ENCODE results near the gene CTNNA2.

CTNNA2 gene

DNA sequence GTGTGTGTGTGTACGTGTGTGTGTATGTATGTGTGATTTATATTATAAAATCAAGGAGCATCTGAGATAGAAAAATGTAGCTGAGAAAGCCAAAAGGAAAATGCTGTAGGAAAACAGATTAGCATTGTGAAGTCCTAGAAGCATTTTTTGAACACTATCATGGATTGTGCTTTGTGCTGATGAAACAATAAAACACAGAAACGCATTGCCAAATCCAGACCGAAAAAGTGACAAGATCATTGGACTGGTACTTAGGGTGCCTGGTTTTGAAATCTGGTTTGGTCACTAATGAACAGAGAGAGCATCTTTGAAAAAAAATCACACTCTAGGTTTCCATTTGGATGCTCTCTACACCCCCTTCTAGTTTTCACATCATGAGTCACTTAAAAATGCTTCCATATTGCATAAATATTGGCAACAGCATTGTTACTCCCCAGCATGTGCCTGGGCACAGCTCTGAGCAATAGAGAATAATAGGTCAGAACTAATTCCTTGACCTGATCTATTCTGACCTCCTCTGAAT lies 1006.3 kb downstream of the CTNNA2 start:
- DNase-seq = no peak

DNA sequence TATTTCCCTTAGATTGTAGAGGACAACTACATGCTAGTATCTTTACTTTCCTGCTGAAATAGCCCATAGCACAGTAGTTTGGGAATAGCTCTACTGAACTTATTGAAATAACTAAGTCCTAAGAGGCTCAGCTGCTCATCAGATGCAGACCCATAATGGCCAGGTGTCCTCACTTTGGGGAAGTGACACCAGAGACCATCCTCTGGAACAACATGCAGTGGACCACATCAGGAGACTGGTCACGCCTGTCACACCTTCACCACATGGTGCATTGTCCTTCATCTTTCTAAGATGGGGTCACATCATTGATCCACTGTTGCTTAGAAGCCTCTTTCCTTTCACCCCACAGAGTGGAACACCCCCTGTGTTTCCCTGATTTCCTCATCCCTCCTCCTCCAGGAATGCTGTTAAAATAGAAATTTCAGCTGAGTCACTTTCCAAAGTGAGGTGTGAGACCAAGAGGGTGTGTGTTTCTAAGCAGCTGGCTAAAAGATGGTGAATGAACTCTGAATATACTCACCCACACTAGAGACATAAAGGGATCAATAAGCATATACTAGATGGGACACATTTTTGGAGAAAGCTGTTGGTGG lies 1006.9 kb downstream of the CTNNA2 start:
- no peak for DNase-seq

DNA sequence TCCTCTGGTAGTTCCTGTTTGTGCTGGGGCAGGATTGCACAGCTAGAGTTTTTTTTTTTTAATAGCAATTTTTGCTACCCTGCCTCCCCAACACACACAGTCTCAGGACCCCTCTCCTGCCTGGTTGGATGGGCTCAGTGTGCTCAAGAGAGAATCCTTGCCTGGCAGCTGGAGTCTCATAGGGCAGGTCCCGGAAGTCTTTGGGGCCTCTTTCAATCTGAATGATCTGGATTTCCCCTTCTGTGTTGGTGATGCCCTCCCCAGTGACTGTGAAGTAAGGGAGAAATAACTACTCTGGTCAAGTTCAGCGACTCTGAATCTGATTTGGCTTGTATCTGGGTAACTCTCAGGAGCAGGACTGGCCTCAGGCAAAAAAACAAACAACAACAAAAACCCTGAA lies 1012.3 kb downstream of the CTNNA2 start:
- no peak for DNase-seq

DNA sequence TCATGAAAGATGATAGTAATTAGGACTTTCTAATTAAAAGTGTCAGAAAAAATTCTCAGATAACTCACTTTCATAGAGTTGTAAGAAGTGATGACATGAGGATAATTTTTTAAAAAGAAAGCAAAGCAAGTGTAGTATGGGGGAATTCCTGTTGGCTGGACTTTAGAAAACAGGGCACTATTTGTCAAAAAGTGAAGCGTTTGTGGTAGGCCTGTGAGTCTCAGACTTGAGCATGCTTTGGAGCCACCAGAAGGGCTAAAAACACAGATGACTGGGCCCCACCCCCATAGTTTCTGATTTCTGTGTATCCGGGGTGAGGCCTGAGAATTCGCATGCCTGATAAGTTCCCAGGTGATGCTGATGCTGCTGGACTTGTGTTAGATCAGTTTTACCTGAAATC lies 1014.3 kb downstream of the CTNNA2 start:
- no peak for DNase-seq

DNA sequence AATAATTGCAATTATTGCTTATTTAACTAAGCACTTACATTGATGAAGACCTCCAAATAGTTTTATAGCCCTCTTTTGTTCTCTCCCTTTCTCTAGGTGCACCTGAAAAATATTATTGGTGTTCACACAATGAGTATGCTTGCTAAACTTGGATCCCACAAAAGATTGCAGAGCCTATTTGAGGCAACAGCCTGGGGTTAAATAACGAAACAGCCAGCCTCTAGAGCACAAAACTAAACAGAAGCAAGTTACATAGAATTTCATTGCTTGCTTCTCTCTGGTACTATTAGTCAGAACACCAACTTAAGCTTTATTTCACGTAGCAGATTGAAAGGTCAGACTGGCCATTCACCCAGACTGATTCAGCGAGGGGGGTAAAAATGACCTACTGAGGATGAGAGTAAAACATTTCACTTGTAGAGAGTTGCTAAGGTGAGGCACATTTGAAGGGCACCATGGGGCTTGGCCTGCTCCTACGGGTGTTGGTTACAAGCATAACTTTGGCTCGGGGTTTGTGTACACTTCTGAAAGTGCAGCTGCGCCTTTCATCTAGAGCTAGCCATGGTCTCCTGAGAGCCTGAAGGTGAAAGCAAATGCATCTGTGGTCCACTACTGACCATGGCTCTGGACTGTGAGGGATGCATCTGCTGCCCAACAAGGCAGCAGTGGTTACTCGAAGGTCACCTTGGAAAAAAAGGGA lies 1016.8 kb downstream of the CTNNA2 start:
- no peak for DNase-seq

DNA sequence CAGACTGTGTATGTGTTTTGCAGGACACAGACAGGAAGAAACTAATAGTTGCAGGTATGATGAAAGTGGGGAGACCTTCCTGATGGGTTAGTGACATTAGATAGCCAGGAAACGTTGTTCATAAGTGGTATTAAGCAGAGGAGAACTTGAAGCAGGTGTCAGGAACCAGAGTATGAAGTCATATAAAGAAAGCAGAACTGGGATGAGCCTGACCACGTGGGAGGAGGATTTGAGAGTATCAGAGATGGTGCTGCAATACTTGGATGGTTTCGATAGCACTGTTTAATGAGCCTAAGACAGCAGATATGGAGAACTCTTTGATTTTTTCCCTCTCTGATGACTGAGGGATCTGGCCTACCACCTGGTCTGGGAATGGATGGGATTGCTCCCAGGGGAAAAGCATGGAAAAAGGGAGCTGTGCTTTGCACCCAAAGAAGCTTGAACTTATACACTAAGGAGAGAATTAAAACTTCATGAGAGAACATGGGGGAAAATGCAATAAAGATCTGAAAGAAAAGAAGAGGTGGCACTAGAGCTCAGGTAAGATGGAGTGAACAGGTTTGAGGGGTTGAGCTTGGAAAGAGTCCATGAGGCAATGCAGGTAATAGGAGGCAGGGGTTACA lies 1017.7 kb downstream of the CTNNA2 start:
- DNase-seq = no peak

DNA sequence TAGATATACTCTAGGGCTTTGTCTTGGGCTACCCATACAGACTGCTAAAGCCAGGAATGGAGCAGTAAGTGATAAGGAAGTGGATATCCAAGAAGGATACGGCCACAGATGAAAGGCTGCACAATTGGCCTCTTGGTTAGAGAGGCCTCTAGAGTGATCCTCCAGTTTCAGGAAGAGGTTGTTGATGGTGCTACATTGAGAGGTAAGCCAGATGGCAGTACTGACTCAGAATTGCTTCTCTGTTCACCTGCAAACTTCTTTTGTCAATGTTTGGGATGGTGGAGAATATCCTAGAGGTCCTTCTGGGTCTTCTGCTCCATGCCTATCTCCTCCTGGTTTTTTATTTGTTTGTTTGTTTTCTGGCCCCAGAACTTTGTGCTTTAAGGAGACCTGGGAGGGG lies 1018.5 kb downstream of the CTNNA2 start:
- no peak for DNase-seq

DNA sequence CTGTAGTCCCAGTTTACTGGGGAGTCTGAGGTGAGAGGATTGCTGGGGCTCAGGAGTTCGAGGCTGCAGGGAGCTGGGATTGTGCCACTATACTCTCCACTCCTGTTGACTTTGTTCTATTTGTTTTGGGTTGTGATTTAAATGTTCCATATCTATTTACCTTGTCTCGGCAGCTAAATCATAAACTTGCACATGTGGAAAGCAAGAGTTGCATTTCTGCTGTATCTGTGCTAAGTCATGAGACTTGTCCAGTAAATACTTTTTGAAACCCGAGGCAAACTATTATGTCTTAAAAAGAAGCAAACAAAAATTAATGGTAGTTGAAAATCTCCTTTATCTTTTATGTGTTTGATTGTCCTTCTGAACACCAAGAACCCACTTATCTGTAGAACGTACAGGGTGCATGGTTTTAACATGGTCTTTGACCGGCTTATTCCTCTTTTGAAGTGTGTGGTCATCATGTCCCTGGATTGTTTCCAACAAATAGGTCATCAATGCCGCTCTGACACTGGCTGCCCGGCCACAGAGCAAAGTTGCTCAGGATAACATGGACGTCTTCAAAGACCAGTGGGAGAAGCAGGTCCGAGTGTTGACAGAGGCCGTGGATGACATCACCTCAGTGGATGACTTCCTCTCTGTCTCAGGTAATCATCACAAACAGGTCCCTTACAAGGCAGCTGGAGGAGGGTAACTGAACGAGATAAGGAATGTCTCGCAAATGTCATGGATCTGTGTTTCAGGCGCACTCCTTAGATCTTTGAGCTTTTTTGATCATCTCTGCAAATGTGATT lies 1032.8 kb downstream of the CTNNA2 start:
- DNase-seq = no peak

DNA sequence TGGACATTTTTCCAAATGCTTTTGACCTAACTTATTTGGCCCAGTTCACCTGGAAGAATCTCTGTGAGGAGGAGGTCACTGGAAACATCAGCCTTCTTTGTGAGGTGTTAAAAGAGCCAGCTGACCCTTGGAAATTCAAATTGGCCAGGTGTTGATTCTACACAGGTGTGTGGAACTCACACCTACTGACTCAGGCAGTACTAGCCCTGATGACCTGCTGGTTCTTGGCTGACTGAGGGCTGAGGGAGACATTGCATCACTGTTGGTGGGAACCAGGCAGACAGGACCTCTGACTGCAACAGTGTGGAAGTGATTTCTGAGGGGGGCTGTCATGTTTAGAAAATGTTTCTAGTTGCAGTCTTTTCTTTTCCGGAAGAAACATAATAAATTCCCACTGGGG lies 1033.9 kb downstream of the CTNNA2 start:
- no peak for DNase-seq

DNA sequence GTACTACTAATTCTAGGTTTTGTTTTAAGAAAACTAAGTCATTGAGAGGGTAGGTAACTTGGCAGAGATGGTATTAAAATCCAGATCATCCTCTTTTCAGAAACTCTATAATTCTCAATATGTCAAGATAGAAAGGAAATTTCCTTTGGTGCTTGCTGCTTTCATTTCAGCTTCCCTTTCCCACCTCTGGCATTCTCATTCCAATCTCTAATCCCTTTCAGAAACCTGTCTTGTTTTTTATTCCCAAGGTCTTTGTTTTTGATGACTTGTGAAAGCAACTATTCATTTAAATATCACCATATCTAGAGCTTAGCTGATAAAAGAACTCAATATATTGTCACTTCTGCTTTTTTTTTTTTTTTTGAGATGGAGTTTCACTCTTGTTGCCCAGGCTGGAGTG lies 1034.5 kb downstream of the CTNNA2 start:
- DNase-seq = no peak

DNA sequence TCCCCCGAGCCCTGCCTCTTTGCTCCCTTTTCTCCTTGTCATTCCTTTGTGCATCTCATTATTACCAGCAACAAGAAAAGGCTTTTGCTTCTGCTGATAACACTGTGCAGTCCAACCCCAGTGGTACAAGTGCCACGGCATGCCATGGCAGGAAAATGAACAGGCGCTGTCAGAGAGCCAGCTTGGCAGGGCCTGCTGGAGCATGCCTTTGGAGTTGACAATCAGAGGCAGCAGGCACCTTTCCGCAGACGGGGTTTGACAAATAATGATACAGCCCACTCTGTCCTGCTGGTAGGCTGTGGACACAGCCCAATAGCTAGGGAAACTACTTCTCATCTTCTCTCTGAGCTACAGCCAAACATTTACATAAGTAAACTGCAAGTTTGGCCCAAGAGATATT lies 1035.6 kb downstream of the CTNNA2 start:
- no peak for DNase-seq

DNA sequence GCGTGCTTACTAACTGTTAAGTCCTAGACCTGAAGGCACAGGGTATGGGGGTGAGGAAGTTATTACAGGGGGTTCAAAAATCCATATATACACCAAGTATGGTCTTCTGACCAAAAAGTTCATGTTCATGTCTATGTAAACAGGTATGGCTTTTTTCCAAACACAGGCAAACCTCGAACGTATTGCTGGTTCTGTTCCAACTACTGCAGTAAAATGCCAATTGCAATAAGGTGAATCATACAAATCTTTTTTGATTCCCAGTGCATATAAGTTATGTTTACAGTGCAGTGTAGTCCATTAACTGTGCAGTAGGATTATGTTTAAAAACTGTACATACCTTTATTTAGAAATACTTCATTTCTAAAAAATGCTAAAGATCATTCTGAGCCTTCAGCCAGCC lies 1037.0 kb downstream of the CTNNA2 start:
- no peak for DNase-seq

DNA sequence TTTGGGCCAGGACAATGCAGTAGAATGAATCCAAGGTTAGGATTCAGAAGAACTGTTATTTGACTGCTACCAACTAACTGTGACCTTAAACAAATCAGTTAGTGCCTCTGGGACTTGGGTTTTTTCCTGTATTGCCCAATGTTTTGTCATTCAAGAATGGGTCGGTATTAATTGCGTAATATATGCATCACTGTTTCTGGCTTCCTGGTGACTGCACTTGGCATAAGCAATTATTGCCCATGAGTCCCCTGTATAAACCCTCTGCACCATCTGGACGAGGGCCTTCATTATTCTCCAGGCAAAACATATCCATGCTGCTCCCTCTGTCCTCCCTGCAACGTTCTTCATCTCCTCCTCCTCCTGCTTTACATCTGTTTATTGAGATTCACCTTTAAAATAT lies 1047.5 kb downstream of the CTNNA2 start:
- DNase-seq = no peak

DNA sequence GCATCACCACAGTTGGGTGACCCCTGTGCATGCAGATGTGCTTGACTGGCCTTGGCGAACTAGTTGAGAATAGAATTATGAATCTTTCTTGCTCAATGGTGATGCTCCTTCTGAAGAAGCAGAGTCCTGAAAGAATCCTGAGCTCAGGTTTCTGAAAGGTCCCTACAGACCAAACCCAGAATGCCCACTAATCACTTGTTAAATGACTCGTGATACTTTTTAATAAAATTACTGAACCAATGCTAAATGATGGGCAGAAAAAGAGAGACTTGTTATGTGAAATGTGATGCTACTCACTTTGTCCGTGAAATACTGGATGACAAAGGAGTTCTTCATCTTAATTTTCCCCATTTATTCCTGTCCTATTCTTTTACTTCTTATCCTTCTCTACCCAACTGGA lies 1055.2 kb downstream of the CTNNA2 start:
- DNase-seq = no peak

DNA sequence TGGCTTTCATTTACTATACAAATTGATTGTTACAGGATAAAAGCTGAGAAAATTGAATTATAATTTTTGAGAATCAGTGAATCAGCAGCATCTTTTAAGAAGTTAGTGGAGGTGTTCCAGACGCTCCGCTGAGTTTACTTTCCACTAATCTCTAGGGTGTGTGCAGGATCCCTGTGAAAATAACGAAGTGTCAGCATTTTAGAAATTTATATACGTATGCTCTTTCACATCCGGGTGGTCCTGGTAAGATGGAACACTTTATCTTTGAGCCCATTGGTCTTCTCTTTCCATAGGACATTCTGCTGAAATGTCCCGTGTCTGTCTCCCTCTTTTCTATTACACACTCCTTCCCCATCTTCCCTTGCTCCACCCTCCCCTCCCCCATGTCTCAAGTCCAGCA lies 1060.3 kb downstream of the CTNNA2 start:
- DNase-seq = no peak

DNA sequence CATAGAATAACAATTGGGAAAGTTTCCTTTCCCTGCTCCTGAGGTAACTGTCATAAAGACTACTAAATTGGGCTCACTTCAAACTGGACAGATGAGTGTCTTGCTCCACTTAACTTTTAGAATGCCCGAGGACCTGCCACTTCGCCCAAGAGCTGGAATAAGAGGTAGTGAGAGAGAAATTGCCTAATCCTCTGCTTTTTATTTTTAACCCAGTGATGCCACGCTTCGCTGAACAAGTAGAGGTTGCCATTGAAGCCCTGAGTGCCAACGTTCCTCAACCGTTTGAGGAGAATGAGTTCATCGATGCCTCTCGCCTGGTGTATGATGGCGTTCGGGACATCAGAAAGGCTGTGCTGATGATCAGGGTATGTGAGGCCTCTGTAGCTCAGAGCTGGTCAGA lies 1061.1 kb downstream of the CTNNA2 start:
- no peak for DNase-seq

DNA sequence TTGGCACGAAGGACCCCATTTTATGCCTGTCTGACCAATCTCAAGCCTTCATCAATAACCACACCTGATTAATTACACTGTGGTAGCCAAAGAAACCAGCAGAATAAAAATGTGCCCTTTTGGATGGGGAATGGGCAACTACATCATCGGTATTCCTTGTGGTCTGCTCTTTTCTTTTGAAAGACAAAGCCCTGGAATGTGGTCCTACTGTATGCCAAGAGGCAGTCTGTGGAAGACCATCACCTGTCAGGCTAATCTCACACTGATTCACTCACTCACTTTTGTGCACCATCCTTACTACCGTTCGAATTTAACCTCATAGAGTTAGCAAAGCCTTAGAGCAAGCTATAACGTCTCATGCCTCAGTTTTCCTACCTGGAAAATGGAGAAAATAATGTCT lies 1066.9 kb downstream of the CTNNA2 start:
- no peak for DNase-seq

DNA sequence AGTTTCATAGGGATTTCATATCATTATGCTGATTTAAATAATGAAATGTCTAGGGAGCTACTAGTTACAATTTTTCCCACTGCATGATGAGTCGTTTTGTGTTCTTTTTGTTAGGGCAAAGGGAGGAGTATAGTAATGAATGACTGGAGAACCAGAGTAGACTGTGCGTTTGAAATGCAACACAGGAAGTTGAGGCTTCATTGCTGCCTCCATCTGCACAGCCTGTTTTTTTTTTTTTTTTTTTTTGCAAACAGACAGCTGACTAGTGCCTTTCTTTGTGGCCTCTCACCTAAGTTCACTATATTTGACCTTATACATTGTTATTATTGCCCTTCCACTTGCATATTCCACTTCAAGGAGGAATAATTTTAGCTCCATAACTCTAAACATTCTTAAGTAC lies 1078.4 kb downstream of the CTNNA2 start:
- no peak for DNase-seq

DNA sequence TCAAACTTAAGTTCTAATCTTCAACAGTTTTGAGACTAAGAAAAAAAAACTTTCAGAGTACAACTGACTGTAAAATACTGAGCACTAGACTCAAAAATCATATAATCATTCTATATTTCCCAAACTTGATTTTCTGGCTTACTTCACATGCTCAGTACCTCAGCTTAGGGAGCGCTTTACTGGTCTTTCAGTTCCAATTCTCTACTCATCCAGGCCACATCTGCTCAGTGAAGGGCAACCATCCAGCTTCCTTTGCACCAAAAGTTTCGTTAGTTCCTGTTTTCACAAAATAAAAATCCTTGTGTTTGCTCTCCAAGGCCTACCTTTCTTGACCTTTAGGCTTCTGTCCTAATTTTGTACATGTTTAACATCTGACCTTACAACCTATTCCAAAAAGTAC lies 1079.3 kb downstream of the CTNNA2 start:
- no peak for DNase-seq

DNA sequence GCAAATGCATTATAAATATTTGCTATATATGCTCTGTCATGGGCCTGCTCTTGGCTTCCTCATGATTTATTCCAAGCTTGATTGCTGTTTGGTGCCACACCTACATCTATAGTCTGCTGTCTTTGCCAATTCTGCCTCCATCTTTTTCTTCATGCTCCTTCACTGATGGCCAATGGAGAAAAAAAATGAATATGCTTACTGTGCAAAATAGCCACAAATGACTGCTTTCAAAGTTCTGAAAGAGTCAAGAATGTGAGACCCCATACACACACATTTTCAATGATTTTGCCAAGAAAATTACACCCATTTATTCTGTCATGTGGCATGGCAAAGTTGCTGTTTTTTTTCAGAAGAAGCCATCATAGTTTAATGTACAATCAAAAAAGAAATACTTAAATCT lies 1097.3 kb downstream of the CTNNA2 start:
- DNase-seq = no peak

DNA sequence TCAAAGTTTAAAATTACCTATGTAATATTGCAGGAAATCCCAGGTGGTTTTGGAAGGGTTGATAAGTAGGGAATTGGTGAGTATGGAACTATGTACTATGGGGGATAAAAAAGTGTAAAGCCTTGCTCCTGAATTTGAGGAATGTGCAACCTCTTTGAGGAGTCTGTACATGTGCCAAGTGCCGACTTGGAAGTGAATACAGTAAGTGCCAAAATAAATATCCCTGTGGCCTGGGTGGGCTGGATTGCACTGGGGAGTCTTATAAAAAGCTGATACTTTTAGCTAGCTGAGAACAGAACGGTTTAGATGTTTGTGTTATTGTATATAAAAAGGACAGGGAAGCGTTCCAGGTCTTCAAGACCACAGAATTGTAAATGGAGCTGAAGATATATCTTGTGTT lies 1108.8 kb downstream of the CTNNA2 start:
- no peak for DNase-seq

DNA sequence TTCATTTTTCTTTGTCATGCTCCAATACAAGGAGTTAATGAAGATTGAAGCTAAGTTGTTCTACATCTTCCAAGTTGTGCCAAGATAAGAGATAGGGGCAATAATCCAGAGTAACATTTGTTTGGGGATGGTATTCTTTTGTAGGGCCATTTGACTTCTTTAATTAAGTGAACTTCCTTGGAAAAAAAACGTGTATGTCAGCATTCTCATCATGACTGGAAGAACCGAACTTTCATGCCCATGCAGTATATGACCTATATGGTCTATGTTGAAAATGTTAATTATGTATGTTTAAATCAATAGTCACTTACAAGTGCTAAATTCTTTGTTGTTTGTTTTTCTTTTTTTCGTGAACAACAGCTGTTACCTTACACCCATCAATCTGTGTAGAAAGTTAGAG lies 1111.2 kb downstream of the CTNNA2 start:
- DNase-seq = no peak

DNA sequence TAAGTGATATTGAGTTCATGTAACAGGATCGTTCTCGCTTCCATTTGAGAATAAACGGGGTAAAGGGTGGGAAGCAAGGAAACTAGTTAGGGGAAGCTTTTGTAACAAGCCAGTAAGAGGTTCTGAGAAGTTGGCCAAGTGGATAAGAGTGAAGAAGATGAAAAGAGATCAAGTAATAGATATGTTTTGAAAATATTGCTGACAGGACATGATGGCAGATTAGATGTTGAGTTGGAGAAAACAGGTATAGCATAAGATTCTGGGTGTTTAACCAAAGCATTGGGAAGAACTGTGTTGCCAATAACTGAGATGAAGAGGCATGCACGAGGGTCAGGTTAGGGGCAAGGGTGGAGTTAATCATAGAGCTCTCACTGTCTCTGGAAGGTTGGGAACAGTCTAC lies 1121.7 kb downstream of the CTNNA2 start:
- no peak for DNase-seq

DNA sequence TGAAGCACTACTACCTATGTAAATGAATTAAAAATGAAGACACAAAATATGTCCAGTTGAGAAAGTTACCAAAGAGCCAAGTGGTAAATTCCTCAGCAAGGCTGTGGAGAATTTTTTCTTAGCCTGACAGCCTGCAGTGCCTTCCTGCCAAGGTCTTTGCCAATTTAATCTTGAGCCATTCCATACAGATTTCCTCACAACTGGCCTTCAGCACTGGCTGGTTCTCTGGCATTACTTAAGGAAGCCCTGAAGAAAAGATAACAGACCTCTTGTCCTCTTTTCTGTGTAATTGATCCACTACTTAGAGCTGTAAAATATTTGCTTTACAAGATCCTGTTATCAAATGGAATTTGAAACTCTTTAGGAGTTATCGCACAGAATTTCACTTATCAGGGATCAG lies 1125.9 kb downstream of the CTNNA2 start:
- DNase-seq = no peak
